ENCODE data around the gene KLHL36.
A peak's percentile ranks its signal among the peaks of the same experiment; 100 is the strongest.

The KLHL36 gene

GRCh38 chr16:84699147-84699711 lies 50.9 kb downstream of the KLHL36 start:
- peak overlapping the region; percentile 77 for H3K4me3 ChIP-seq (ENCODE audit: low read depth, low read length)
- no peak for DNase-seq (ENCODE audit: low read depth, low spot score)
- no peak for TF ChIP-seq CTCF (IDR thresholded peaks at IDR 0.05; ENCODE audit: insufficient read depth, low read length, missing control alignments)
- ChIA-PET POLR2A (no interaction called here), CTCF (interaction anchor here (0.6 to 1.5 kb wide), 2 partner anchors 27 kb away, joined by 3 to 7 read pairs; no protein-coding TSS in a partner anchor)

GRCh38 chr16:84699712-84700445 lies 51.6 kb downstream of the KLHL36 start, which contains the start of gene USP10:
USP10 (plus strand) TSS chr16:84700000; CDS start chr16:84700091, 91 bp downstream.
- DNase-seq (ENCODE audit: low read depth, low spot score): no peak
- ChIA-PET CTCF (interaction anchor here (1.0 to 6.1 kb wide), 5 partner anchors 10 to 78 kb away, joined by 4 to 63 read pairs (median 8); no protein-coding TSS in a partner anchor), POLR2A (no interaction called here)
- H3K4me3 ChIP-seq (ENCODE audit: low read depth, low read length): peak within 1 kb of the TSS; percentile 77
- no peak for TF ChIP-seq CTCF (IDR thresholded peaks at IDR 0.05; ENCODE audit: insufficient read depth, low read length, missing control alignments)

GRCh38 chr16:84700446-84701300 lies 52.4 kb downstream of the KLHL36 start:
- no peak for DNase-seq (ENCODE audit: low read depth, low spot score)
- POLR2A ChIA-PET: no interaction called here

GRCh38 chr16:84703681-84704080 lies 55.4 kb downstream of the KLHL36 start:
- ChIA-PET POLR2A (no interaction called here), CTCF (interaction anchor here (0.6 to 6.1 kb wide), 12 partner anchors 10 to 81 kb away, joined by 3 to 63 read pairs (median 3); no protein-coding TSS in a partner anchor)
- H3K4me3 ChIP-seq (ENCODE audit: low read depth, low read length): no peak overlapping the region
- TF ChIP-seq CTCF (IDR thresholded peaks at IDR 0.05; ENCODE audit: insufficient read depth, low read length, missing control alignments): no peak
- DNase-seq (ENCODE audit: low read depth, low spot score): no peak

More at GRCh38 chr16:84700446-84701300, 52.4 kb downstream of the KLHL36 start:
- no peak for TF ChIP-seq CTCF (IDR thresholded peaks at IDR 0.05; ENCODE audit: insufficient read depth, low read length, missing control alignments)
- peak overlapping the region; percentile 77 for H3K4me3 ChIP-seq (ENCODE audit: low read depth, low read length)
- CTCF ChIA-PET: interaction anchor here (1.0 to 6.1 kb wide), 6 partner anchors 11 to 78 kb away, joined by 3 to 63 read pairs (median 6); no protein-coding TSS in a partner anchor

GRCh38 chr16:84704253-84704652 lies 55.9 kb downstream of the KLHL36 start:
- CTCF ChIA-PET: interaction anchor here (0.6 to 6.1 kb wide), 5 partner anchors 9 to 34 kb away, joined by 3 to 63 read pairs (median 16); no protein-coding TSS in a partner anchor
- no peak for DNase-seq (ENCODE audit: low read depth, low spot score)
- H3K4me3 ChIP-seq (ENCODE audit: low read depth, low read length): no peak overlapping the region
- TF ChIP-seq CTCF (IDR thresholded peaks at IDR 0.05; ENCODE audit: insufficient read depth, low read length, missing control alignments): no peak
- POLR2A ChIA-PET: no interaction called here
